ENCODE data around the gene ANTXRL.

The ANTXRL gene

GRCh38 chr10:46296641-46297141 is 9.9 kb downstream of the ANTXRL start:
- Histone ChIP-seq H3K36me3 (replicated peaks in 1 of 2; ENCODE audit: control insufficient read depth in 2 of 2, insufficient read depth in 2 of 2, low read length in 2 of 2) (no peaks in the 10 kb centered on the region), H3K27me3 (ENCODE audit: control insufficient read depth in 3 of 3, insufficient read depth in 3 of 3, low read depth in 1 of 3, low read length in 3 of 3) (peaks cover 0 to 7% (median 3%) of the 10 kb centered on the region in 3 experiments), H2AFZ (ENCODE audit: low read length) (no peak overlapping the region), H3K4me2 (ENCODE audit: insufficient read depth, low read length, poor library complexity, severe bottlenecking) (no peak overlapping the region), H3K4me1 (ENCODE audit: control insufficient read depth in 2 of 2, insufficient read depth in 1 of 2, low read depth in 1 of 2, low read length in 2 of 2) (peaks cover 4 to 19% of the 10 kb centered on the region in 2 donors), H3K4me3 (ENCODE audit: low read length in 2 of 2) (peak overlapping the region in 1 of 2 donors; percentile 33), H3K9ac (ENCODE audit: low read depth, low read length, poor library complexity) (no peak overlapping the region), H3K14ac (ENCODE audit: low read length) (peak overlapping the region; percentile 94), H3K4ac (ENCODE audit: low read length) (peak overlapping the region; percentile 38), H3K23ac (ENCODE audit: low read depth, low read length, poor library complexity) (peak overlapping the region; percentile 77), H2AK5ac (ENCODE audit: low read depth, low read length) (peak overlapping the region; percentile 44), H3K27ac (replicated peaks; ENCODE audit: low read length) (no peak overlapping the region), H2BK15ac (ENCODE audit: low read length) (no peak overlapping the region), H2BK12ac (ENCODE audit: low read length) (no peak overlapping the region), H4K8ac (ENCODE audit: low read depth, low read length) (no peak overlapping the region), H2BK120ac (ENCODE audit: low read depth, low read length) (no peak overlapping the region), H4K91ac (ENCODE audit: low read depth, low read length, poor library complexity) (no peak overlapping the region), H3K9me3 (replicated peaks in 1 of 2; ENCODE audit: control insufficient read depth in 2 of 2, insufficient read depth in 1 of 2, low read depth in 1 of 2, low read length in 2 of 2) (peaks cover 0 to 3% of the 10 kb centered on the region in 2 donors), H3K18ac (ENCODE audit: low read length) (peak overlapping the region; percentile 31), H3K79me1 (ENCODE audit: low read depth, low read length) (no peaks in the 10 kb centered on the region), H2BK5ac (ENCODE audit: low read length) (peak overlapping the region; percentile 69)
- DNase-seq (ENCODE audit: low spot score) = no peak
- no CpG with 5 or more reads among the region's 5 CpGs for WGBS, 2 donors (ENCODE audit: extremely low coverage in 2 of 2, insufficient read length in 2 of 2, insufficient replicate concordance in 1 of 2)

- Histone ChIP-seq H3K23ac (ENCODE audit: low read depth, low read length, poor library complexity) (no peak overlapping the region), H2AFZ (ENCODE audit: low read length) (no peak overlapping the region), H3K79me1 (ENCODE audit: low read depth, low read length) (peaks cover 2% of the 10 kb centered on the region), H2AK5ac (ENCODE audit: low read depth, low read length) (no peak overlapping the region), H3K9ac (ENCODE audit: low read depth, low read length, poor library complexity) (no peak overlapping the region), H3K4ac (ENCODE audit: low read length) (no peak overlapping the region), H4K91ac (ENCODE audit: low read depth, low read length, poor library complexity) (no peak overlapping the region), H3K14ac (ENCODE audit: low read length) (peak overlapping the region; percentile 48), H3K27me3 (ENCODE audit: control insufficient read depth in 3 of 3, insufficient read depth in 3 of 3, low read depth in 1 of 3, low read length in 3 of 3) (peaks cover 0 to 7% (median 3%) of the 10 kb centered on the region in 3 experiments), H3K4me1 (ENCODE audit: control insufficient read depth in 2 of 2, insufficient read depth in 1 of 2, low read depth in 1 of 2, low read length in 2 of 2) (peaks cover 0 to 11% of the 10 kb centered on the region in 2 donors), H3K4me2 (ENCODE audit: insufficient read depth, low read length, poor library complexity, severe bottlenecking) (no peak overlapping the region), H2BK5ac (ENCODE audit: low read length) (no peak overlapping the region), H3K9me3 (replicated peaks in 1 of 2; ENCODE audit: control insufficient read depth in 2 of 2, insufficient read depth in 1 of 2, low read depth in 1 of 2, low read length in 2 of 2) (peaks cover 0 to 3% of the 10 kb centered on the region in 2 donors), H3K36me3 (replicated peaks in 1 of 2; ENCODE audit: control insufficient read depth in 2 of 2, insufficient read depth in 2 of 2, low read length in 2 of 2) (no peaks in the 10 kb centered on the region), H3K27ac (replicated peaks; ENCODE audit: low read length) (no peak overlapping the region), H4K8ac (ENCODE audit: low read depth, low read length) (no peak overlapping the region), H2BK120ac (ENCODE audit: low read depth, low read length) (no peak overlapping the region), H2BK15ac (ENCODE audit: low read length) (no peak overlapping the region), H3K18ac (ENCODE audit: low read length) (no peak overlapping the region), H2BK12ac (ENCODE audit: low read length) (no peak overlapping the region), H3K4me3 (ENCODE audit: low read length in 2 of 2) (no peak overlapping the region)
- WGBS, 2 donors (ENCODE audit: extremely low coverage in 2 of 2, insufficient read length in 2 of 2, insufficient replicate concordance in 1 of 2) = no CpG with 5 or more reads among the region's 16 CpGs
- no peak for DNase-seq (ENCODE audit: low spot score)
These were observed 10.8 kb downstream of the ANTXRL start for GRCh38 chr10:46297406-46298204.

- WGBS, 2 donors (ENCODE audit: extremely low coverage in 2 of 2, insufficient read length in 2 of 2, insufficient replicate concordance in 1 of 2) = 100% methylated on average over 1 of the region's 9 CpGs; no CpG with 5 or more reads in 1 of the 2 donors
- peaks cover 2% of the 10 kb centered on the region for H3K79me1 ChIP-seq (ENCODE audit: low read depth, low read length)
- H3K23ac ChIP-seq (ENCODE audit: low read depth, low read length, poor library complexity) = peak overlapping the region; percentile 16
- H3K27ac ChIP-seq (replicated peaks; ENCODE audit: low read length) = no peak overlapping the region
- no peak overlapping the region for H4K91ac ChIP-seq (ENCODE audit: low read depth, low read length, poor library complexity)
- DNase-seq (ENCODE audit: low spot score) = no peak
- H3K14ac ChIP-seq (ENCODE audit: low read length) = peak overlapping the region; percentile 40
- no peak overlapping the region for H2BK15ac ChIP-seq (ENCODE audit: low read length)
- peak overlapping the region in 1 of 2 donors; percentile 67 for H3K4me3 ChIP-seq (ENCODE audit: low read length in 2 of 2)
- no peak overlapping the region for H3K4ac ChIP-seq (ENCODE audit: low read length)
- H2BK12ac ChIP-seq (ENCODE audit: low read length) = no peak overlapping the region
- H3K18ac ChIP-seq (ENCODE audit: low read length) = no peak overlapping the region
- no peak overlapping the region for H2AFZ ChIP-seq (ENCODE audit: low read length)
- H3K4me1 ChIP-seq (ENCODE audit: control insufficient read depth in 2 of 2, insufficient read depth in 1 of 2, low read depth in 1 of 2, low read length in 2 of 2) = peaks cover 0 to 9% of the 10 kb centered on the region in 2 donors
- H2BK120ac ChIP-seq (ENCODE audit: low read depth, low read length) = no peak overlapping the region
- H3K4me2 ChIP-seq (ENCODE audit: insufficient read depth, low read length, poor library complexity, severe bottlenecking) = no peak overlapping the region
- H3K36me3 ChIP-seq (replicated peaks in 1 of 2; ENCODE audit: control insufficient read depth in 2 of 2, insufficient read depth in 2 of 2, low read length in 2 of 2) = no peaks in the 10 kb centered on the region
- peak overlapping the region; percentile 63 for H3K9ac ChIP-seq (ENCODE audit: low read depth, low read length, poor library complexity)
- peaks cover 0 to 7% (median 0%) of the 10 kb centered on the region in 3 experiments for H3K27me3 ChIP-seq (ENCODE audit: control insufficient read depth in 3 of 3, insufficient read depth in 3 of 3, low read depth in 1 of 3, low read length in 3 of 3)
- no peak overlapping the region for H2BK5ac ChIP-seq (ENCODE audit: low read length)
- H4K8ac ChIP-seq (ENCODE audit: low read depth, low read length) = peak overlapping the region; percentile 66
- no peak overlapping the region for H2AK5ac ChIP-seq (ENCODE audit: low read depth, low read length)
- no peaks in the 10 kb centered on the region for H3K9me3 ChIP-seq (replicated peaks in 1 of 2; ENCODE audit: control insufficient read depth in 2 of 2, insufficient read depth in 1 of 2, low read depth in 1 of 2, low read length in 2 of 2)
These were observed 11.9 kb downstream of the ANTXRL start for GRCh38 chr10:46298477-46299285.

- H2BK5ac ChIP-seq (ENCODE audit: low read length) = no peak overlapping the region
- no peak overlapping the region for H3K9ac ChIP-seq (ENCODE audit: low read depth, low read length, poor library complexity)
- peak overlapping the region; percentile 11 for H2AFZ ChIP-seq (ENCODE audit: low read length)
- H3K14ac ChIP-seq (ENCODE audit: low read length) = no peak overlapping the region
- no peaks in the 10 kb centered on the region for H3K9me3 ChIP-seq (replicated peaks in 1 of 2; ENCODE audit: control insufficient read depth in 2 of 2, insufficient read depth in 1 of 2, low read depth in 1 of 2, low read length in 2 of 2)
- no peak for DNase-seq (ENCODE audit: low spot score)
- H2BK120ac ChIP-seq (ENCODE audit: low read depth, low read length) = no peak overlapping the region
- H3K18ac ChIP-seq (ENCODE audit: low read length) = peak overlapping the region; percentile 15
- H4K8ac ChIP-seq (ENCODE audit: low read depth, low read length) = no peak overlapping the region
- H3K4me2 ChIP-seq (ENCODE audit: insufficient read depth, low read length, poor library complexity, severe bottlenecking) = no peak overlapping the region
- WGBS, 2 donors (ENCODE audit: extremely low coverage in 2 of 2, insufficient read length in 2 of 2, insufficient replicate concordance in 1 of 2) = no CpG with 5 or more reads among the region's 5 CpGs
- H3K36me3 ChIP-seq (replicated peaks in 1 of 2; ENCODE audit: control insufficient read depth in 2 of 2, insufficient read depth in 2 of 2, low read length in 2 of 2) = no peaks in the 10 kb centered on the region
- H2BK15ac ChIP-seq (ENCODE audit: low read length) = peak overlapping the region; percentile 2
- no peak overlapping the region for H4K91ac ChIP-seq (ENCODE audit: low read depth, low read length, poor library complexity)
- peaks cover 2% of the 10 kb centered on the region for H3K79me1 ChIP-seq (ENCODE audit: low read depth, low read length)
- no peak overlapping the region for H3K23ac ChIP-seq (ENCODE audit: low read depth, low read length, poor library complexity)
- peak overlapping the region; percentile 0 for H2BK12ac ChIP-seq (ENCODE audit: low read length)
- no peak overlapping the region for H3K27ac ChIP-seq (replicated peaks; ENCODE audit: low read length)
- peaks cover 0 to 7% (median 0%) of the 10 kb centered on the region in 3 experiments for H3K27me3 ChIP-seq (ENCODE audit: control insufficient read depth in 3 of 3, insufficient read depth in 3 of 3, low read depth in 1 of 3, low read length in 3 of 3)
- no peak overlapping the region for H2AK5ac ChIP-seq (ENCODE audit: low read depth, low read length)
- peaks cover 0 to 9% of the 10 kb centered on the region in 2 donors for H3K4me1 ChIP-seq (ENCODE audit: control insufficient read depth in 2 of 2, insufficient read depth in 1 of 2, low read depth in 1 of 2, low read length in 2 of 2)
- no peak overlapping the region for H3K4ac ChIP-seq (ENCODE audit: low read length)
- no peak overlapping the region for H3K4me3 ChIP-seq (ENCODE audit: low read length in 2 of 2)
These were observed 12.4 kb downstream of the ANTXRL start for GRCh38 chr10:46299286-46299535.

All from neuronal stem cell (in vitro differentiated cells).